ENCODE measurements around the gene HES7.

DNA sequence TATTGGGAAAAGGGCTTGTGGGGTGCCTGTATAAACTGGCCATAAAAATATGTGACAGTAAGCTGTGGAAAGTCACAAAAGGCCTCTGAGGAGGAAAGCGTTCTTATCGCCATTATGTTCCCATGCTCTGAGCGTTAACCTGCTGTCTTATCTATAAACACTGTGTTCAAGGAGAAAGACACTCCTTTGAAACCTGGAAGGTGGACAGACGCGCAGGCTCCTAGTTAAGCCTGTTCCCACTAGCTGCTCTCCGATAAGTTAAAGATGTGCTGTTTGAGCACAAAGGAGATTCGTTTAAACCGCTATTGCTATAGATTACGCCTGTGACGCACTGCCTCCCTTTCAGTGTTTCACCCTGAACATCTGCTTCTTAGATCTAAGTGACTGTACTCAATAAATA, 41.6 kb downstream of the HES7 start:
- TF ChIP-seq PPARA (CRISPR knock-in tag; IDR thresholded peaks at IDR 0.05; ENCODE audit: borderline replicate concordance) (no peak), SNAI2 (CRISPR knock-in tag; IDR thresholded peaks at IDR 0.05) (no peak), GLIS3 (CRISPR knock-in tag; IDR thresholded peaks at IDR 0.05) (no peak), ZNF70 (CRISPR knock-in tag; IDR thresholded peaks at IDR 0.05) (no peak), ZFP3 (CRISPR knock-in tag; IDR thresholded peaks at IDR 0.05) (no peak), ARNTL (CRISPR knock-in tag; IDR thresholded peaks at IDR 0.05; ENCODE audit: borderline replicate concordance, low read depth) (no peak), ISL1 (CRISPR knock-in tag; IDR thresholded peaks at IDR 0.05) (no peak)
- TF ChIP-seq, protein P1, sequence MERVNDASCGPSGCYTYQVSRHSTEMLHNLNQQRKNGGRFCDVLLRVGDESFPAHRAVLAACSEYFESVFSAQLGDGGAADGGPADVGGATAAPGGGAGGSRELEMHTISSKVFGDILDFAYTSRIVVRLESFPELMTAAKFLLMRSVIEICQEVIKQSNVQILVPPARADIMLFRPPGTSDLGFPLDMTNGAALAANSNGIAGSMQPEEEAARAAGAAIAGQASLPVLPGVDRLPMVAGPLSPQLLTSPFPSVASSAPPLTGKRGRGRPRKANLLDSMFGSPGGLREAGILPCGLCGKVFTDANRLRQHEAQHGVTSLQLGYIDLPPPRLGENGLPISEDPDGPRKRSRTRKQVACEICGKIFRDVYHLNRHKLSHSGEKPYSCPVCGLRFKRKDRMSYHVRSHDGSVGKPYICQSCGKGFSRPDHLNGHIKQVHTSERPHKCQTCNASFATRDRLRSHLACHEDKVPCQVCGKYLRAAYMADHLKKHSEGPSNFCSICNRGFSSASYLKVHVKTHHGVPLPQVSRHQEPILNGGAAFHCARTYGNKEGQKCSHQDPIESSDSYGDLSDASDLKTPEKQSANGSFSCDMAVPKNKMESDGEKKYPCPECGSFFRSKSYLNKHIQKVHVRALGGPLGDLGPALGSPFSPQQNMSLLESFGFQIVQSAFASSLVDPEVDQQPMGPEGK (CRISPR knock-in tag; IDR thresholded peaks at IDR 0.05; ENCODE audit: borderline replicate concordance), result no peak
- TF ChIP-seq, protein P2, sequence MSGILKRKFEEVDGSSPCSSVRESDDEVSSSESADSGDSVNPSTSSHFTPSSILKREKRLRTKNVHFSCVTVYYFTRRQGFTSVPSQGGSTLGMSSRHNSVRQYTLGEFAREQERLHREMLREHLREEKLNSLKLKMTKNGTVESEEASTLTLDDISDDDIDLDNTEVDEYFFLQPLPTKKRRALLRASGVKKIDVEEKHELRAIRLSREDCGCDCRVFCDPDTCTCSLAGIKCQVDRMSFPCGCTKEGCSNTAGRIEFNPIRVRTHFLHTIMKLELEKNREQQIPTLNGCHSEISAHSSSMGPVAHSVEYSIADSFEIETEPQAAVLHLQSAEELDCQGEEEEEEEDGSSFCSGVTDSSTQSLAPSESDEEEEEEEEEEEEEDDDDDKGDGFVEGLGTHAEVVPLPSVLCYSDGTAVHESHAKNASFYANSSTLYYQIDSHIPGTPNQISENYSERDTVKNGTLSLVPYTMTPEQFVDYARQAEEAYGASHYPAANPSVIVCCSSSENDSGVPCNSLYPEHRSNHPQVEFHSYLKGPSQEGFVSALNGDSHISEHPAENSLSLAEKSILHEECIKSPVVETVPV (CRISPR knock-in tag; IDR thresholded peaks at IDR 0.05), result no peak
